ENCODE results near the gene ETV7.
A peak's percentile ranks its signal among the peaks of the same experiment; 100 is the strongest.
"Not testable (repeated sequence)": the region's sequence is repeated elsewhere in the genome, so short reads cannot be mapped to it uniquely, and the experiment has no call there.

Gene ETV7

DNA sequence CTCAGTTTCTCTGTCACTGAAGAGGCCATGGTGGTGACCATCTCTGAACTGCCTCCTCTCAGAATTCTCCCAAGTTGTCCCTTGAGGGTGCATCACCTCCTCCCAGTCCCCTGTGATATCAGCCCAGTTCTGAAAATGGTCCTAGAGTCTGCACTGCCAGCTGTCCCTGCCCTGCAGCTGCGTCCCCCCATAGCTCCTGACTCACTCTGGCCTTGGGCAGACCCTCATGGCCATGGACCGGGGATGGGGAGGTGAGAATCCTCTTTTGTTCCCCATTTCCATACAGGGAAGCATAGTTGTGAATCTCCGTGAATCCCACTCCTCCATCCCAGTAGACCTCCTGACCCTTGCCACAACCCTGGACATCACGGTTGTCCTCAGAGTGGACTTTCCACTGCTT is 4.5 kb downstream of the ETV7 start:
- no peak for DNase-seq

DNA sequence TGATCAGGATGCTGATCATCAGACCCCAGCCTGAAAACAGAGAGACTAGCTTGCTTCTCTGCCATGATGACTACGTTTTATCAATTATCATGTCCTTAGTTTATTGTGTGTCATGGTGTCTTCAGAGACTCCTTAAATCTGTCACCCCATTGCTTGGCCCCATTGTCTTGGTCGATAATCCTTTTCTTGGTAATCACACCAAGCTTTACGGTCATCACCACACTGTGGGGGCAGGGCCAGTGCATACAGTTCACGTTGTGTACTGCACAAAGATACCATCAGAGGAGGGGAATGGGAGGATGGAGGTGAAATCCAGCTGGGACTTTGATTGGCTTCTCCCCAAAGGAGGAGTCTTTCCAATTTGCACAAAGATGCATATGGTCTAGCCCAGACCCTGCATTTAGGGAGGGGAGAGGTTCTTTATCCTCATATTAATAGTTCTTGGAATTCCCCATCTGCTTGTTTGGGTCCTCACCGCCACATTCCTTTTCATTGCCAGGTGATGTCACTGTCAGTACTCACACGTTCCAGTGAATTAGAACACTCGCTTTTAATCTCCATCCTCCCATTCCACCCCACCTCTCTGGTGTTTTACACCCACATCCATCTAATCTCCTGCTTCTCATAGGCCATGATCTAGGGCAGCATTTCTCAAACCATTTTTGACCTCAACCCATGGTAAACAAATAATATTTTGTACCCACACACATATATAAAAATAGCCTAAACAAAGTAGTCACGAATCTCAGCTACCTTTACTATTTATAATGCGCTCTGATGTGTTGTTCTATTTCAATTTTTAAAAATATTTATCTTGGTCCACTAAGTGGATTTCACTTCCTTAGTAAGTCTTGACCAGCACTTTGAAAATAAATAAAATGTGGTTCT is 5.7 kb downstream of the ETV7 start:
- DNase-seq: no peak

DNA sequence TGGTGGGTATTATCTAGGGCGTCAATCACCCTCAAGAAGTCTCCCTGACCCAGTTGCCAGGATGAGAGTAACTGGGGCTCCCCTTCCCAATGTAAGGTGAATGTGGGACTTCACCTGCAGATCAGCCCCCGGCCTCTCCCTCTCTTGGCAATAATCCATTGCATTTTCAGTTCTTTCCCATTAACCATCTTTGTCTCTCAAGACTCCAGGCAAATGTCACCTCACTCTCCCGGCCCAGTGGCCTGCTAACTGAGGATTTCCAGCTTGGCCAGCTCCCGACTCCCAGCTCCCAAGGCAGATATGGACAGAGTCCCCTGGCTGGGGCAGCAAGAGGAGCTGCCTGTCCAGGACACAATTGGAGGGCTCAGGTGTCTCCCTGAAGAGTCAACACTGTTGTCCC is 7.3 kb downstream of the ETV7 start:
- no peak for DNase-seq

DNA sequence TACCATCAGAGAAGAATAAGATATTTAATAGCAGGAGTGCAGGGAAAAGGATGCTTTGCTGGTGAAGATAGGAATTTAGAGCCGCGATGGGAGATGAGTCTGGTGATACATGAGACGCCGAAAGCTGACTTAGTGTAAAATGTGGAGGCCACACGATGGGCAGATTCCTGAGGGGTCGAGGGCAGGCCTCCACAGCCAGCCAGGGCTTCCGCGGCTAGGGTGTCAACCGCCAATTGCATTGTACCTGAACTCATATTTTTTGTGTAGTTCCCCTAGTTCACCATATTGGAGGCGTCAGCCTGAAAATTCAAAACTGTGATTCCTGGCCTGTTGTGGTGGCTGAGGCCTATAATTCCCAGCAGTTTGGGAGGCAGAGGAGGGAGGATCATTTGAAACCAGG is 8.5 kb downstream of the ETV7 start:
- DNase-seq: no peak

DNA sequence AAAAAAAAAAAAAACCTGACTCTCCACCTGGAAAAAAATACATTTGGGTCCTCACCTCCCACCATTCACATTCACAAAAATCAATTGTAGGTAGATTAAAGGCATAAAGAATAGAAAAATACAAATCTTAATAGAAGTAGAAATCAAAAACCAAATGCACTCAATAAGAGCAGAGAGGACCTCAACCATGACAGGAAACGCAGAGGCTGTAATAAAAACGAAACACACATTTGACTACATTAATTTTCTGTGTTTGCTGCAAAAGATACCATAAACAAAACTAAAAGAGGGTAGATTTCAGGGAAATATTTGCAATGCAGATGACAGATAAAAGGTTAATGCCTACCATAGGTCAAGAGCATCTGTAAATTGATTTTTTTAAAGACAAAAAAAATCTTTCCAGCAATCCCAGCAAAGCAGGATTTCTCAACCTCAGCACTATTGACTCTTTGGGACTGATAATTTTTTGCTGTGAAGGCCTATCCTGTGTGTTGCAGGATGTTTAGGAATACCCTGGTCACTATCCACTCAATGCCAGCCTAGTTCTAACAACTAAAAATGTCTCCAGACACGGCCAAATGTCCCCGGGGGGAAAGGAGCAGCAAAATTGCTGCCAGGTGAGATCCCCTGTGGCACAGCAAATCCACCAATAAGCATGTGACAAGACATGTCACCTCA is 9.1 kb downstream of the ETV7 start:
- DNase-seq: no peak

DNA sequence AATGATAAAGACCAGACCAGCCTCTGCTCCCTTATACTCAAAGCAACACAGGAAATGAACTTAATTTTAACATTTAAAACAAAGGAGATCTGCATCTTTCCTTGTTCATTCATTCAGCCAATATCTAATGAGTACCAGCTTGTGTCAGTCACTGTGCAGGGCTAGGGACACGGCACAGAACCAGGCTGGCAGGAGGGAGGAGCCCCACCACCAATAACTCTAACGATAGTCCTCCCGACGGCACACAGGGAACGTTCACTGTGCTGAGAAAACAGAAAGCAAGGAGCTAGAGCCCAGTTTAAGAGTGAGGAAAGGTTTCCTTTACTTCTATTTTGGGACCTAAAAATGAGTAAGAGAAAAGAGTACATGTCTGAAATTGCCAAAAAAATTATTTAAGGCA is 9.9 kb downstream of the ETV7 start:
- no peak for DNase-seq

DNA sequence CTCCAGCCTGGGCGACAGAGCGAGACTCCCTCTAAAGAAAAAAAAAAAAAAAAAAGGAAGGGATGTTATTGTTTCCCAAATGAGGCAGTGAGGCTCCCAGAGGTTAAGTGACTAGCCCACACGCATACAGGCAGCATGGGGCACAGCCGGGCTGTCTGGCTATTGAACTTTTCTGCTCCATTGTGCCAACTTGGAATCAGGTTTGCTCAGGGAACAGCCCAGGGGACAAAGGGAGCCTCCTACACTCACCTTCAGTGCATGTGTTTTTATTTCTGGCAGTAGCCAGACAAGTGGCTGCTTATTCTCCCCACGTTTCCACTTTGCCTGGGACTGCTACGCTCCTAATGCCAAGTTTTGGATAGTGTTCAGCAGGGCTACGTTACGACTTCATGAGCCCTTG is 10.7 kb downstream of the ETV7 start:
- no peak for DNase-seq

DNA sequence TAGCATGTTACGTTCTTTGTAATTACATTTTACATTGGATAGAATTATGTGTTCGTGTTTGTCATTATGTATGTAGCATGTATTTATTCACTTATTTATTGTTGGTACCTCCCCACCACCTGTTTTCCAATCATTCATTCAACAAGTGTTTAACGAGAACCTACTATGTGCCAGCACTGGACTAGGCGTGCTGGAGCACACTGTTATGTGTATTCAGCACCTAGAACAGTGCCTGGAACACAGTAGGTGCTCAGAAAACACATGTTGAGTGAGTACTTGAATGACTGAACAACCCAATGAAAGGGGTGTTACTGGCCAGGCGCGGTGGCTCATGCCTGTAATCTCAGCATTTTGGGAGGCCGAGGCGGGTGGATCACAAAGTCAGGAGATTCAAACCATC is 11.3 kb downstream of the ETV7 start:
- DNase-seq: no peak

DNA sequence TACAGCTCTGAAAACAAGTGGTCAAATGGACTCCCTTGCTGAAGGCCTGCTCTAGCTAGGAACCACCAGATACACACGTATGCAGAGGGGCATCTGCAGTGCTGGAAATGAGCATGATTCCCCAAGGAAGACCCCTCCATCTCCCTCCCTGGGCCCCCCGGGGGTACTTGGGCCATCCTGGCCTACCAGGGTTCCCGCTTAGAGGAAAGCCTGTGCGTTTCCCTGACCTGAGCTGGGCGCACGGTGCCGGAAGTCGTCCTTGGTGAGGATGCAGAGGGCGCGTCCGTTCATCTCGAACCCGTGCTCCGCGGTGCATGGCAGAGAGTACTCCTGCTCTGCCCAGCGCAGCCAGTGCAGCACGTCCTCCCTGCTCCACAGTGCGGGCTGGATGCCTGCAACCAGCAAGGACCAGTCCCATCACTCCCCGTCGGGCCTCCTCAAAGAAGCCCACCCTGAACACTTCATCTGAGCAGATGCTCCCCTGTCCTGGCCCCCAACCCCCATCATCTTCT is 11.8 kb downstream of the ETV7 start:
- DNase-seq: no peak

DNA sequence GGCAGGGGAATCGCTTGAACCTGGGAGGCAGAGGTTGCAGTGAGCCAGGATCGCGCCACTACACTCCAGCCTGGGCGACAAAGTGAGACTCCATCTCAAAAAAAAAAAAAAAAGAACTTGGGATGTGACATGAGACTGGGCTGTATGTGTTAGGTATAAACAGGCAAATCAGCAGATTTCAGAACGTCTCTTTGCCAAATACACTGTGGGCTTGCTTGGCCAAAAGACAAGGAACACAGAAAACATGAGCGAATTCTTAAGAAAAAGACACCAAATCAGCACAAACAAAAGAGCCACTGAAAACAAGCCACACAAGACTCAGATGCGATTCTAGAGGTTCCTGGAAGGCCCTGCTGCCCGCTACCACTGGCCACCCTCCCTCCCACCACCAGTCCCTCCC is 12.5 kb downstream of the ETV7 start:
- no peak for DNase-seq

DNA sequence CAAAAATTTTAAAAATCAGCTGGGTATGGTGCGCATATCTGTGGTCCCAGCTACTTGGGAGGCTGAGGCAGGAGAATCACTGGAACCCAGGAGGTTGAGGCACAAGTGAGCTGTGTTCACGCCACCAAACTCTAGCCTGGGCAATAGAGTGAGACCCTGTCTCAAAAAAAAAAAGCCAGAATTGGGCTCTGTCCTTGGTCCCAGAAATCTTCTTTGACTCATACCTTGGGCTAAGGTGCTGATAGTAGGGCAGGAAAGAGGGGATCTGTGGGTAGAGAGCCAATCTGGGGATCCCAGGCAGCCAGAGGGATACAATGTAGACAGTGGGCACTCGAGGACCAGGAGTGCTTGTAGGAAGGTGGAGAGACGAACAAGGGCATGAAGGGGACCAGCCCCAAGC is 13.3 kb downstream of the ETV7 start:
- DNase-seq: no peak

DNA sequence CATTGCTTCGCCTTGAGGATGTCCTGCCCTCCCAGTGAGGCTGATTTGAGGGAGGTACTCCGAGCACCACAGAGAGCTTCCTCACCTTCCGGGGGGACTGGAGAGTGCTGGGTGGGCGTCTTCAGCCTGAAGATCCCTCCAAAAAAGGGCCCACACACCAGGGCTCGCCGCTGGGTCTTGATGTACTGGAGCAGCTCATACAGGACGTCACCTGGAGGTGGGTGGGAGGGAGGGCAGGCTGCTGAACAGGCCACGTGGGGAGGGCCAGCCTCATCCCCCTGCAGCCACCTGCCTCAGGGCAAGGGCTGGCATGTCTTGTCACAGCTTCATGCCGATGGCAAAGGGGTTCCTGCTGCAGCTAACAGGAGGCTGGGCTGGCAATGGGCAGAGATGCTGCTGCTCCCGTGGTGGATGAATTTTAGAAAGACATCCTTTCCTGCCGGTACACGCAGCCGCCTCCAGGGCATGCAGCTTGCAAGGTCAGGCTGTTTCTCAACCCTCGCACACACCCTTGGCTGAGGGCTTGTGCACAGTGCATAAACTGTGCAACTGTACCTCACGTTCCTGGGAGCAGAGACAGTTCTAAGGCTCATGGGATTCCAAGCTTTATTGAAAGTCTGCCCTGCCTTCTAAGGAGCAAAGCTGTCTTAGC is 14.0 kb downstream of the ETV7 start:
- no peak for DNase-seq

DNA sequence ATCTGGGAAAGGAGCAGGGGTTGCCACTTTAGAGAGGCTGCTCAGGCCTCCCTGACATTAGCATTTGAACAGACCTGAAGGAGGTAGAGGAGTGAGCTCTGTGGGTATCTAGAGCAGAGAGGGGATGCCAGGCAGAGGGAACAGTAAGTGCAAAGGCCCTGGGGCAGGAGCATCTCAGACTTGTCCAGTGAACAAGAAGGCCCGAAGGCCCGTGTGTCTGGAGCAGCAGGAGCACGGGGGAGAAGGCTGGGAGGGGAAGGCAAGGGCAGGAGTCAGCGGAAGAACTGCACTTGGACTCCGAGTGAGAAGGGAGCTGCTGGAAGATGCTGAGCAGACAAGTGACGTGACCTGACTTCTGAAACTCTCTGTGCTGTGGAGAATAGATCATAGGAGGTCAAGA is 15.4 kb downstream of the ETV7 start:
- no peak for DNase-seq

DNA sequence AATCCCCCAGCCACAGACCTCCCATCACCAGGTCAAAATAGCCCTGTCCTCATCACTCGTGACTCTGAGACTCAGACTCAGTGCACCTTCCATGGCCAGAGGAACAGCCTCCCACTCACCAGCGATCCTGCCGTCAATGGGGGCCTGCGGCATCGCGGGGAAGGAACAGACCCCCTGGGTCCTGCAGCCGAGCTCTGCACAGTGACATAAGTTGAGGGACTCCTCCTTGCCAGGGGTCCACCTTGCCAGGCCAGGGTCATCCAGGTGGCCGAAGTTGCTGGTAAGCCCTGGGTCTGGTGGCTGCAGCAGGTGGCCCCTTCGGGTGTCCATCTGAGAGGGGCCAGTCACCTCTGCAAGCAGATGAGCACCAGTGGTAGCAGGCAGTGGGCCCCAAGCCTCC is 16.3 kb downstream of the ETV7 start:
- no peak for DNase-seq

DNA sequence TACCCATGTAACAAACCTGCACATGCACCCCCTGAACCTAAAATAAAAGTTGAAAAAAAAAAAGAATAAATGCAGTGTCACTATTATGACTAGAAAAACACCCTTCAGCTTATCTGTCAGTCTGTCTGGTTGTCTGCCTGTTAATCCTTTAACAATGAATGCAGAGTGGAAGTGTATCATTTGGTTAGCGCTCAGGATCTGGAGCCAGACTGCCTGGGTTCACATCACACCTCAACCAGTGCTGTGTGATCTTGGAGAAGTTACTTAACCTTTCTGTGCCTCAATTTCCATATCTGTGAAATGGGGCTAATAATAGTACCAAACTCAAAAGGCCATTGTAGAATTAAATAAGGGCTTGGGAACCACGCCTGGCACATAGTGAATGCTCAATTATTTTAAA is 16.8 kb downstream of the ETV7 start:
- DNase-seq: no peak

DNA sequence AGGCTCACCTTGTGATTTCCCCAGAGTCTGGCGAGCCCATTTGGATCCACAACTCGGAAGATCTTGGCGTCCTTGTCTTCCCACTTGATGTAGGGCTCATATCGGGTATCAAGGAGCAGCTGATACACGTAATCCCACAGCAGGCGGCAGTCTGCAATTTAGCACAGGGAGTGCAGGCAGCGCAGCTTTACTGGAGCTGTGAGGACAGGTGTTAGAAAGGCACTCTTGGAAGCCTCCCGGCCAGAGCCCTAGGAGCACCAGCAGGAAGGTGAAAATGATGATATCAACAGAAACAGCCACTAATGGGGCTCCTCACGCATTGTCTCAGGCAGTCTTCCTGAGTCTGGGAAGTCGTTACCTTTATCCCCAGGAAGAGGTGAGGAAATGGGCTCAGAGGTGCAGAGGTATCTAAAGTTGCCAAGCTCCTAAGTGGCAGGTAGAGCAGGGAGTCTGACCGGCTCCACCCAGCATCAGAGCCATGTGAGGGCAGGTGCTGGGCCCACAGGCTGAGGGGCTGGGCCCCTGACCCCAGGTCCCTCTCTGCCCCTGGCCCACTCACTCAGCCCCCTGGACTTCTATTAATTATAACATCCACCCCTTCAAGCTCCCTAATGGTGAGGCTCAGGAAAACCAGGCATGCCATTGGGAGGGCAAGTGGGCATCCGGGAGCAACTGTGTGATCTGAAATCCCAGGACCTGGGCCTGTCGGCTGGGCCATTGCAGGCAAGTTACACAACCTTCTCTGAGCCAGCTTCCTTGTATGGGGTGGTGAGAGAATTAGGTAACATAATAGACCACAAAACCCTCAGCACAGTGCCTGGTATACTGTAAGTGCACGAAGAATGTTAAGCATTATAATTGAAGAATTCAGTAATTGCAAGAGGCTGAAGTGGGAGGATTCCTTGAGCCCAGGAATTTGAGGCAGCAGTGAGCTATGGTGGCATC is 18.3 kb downstream of the ETV7 start:
- peak; percentile 79 for DNase-seq

DNA sequence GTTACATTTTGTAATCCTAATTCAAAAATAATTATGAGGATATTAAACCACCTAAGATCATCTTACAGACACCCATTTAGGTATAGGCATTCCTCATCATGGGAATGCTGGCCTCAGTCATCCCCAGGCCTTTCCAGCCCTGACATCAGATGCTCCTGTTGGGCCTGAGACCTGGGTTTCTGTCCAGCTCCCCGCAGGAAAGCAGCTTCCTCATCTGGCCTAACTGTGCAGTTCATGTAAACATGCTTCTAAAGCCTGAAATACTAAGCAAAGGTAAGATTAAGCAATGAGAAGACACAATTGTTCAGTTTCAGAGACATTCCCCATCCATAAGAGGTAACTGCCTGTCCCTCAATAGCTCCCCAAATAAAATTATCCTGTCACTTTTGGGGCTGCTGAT is 19.0 kb downstream of the ETV7 start:
- DNase-seq: no peak

DNA sequence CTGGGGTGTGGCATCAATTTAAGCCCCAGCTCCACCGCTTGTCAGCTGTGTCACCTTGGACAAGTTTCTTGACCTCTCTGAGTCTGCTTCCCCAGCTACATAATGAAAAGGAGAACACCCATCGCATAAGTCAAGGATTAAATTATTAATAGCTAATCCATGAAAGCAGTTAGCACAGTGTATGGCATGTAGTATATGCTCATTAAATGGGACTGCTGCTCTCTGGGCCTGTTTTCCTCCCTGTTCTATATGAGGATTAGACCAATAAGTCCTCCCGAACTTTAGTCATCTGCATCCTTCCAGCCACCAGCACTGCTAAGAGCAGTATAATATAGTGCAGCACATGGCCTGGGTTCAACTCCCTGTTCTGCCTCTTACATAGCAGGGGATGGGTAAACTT is 19.7 kb downstream of the ETV7 start:
- no peak for DNase-seq

DNA sequence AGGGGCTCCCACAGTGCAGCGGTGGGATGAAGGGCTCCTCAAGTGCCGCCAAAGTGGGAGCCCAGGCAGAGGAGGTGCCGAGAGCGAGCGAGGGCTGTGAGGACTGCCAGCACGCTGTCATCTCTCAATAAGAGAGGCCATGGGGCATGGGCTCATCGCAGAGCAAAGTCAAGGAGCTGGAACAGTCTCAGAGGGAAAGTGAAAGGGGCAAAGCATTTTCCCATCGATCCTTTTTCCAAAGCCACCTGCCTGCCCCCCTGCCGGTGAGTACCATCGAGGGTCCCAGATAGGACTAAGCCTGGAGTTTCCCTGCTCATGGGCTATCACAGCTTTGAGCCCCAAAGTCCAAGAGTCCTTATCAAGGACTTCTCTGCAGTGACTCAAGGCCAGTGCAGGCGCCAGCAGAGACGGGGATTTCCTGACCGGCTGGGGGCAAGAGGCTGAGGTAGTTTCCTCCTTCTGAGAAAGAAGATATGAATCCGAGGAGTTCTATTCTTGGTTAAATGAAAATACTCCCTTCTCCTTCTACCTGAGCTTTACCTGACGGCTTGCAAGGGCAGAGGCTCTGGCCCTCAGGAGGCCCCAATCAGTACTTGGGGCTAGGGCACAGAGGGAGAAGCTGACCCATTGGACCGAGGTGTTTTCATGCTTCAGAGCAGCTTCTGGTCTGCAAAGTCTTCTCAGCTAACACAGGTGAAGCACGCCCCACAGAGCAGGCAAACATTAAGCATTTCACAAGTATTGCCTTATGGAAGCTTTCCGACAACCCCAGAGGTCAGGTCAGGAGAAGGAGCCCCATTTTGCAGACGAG is 22.6 kb downstream of the ETV7 start:
- no peak for DNase-seq

DNA sequence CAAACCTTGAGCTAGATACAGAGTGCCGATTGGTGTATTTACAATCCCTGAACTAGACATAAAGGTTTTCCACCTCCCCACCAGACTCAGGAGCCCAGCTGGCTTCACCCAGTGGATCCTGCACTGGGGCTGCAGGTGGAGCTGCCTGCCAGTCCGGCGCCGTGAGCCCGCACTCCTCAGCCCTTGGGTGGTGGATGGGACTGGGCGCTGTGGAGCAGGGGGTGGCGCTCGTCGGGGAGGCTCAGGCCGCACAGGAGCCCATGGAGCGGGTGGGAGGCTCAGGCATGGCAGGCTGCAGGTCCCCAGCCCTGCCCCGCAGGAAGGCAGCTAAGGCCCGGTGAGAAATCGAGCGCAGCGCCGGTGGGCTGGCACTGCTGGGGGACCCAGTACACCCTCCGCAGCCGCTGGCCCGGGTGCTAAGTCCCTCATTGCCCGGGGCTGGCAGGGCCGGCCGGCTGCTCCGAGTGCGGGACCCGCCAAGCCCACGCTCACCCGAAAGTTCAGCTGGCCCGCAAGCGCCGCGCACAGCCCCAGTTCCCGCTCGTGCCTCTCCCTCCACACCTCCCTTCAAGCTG is 23.3 kb downstream of the ETV7 start:
- DNase-seq: not testable (repeated sequence)

DNA sequence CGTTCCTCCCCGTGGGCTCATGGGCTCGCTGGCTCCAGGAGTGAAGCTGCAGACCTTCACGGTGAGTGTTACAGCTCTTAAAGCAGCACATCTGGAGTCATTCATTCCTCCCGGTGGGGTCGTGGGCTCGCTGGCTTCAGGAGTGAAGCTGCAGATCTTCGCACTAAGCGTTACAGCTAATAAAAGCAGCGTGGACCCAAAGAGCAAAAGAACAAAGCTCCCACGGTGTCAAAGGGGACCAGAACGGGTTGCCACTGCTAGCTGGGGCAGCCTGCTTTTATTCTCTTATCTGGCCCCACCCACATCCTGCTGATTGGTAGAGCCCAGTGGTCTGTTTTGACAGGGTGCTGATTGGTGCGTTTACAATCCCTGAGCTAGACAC is 24.1 kb downstream of the ETV7 start:
- DNase-seq: not testable (repeated sequence)
